Raji (cell line): Measurements from ENCODE around the gene CHST15.

ENCODE experiments used
- POLR2A ChIP-seq: IDR thresholded peaks from 2 replicates; pipeline ENCODE4 v1.6.1; 2011; ENCODE audit warnings: low read depth, low read length, control low read depth; ENCODE audit not compliant: insufficient read depth

Gene CHST15

DNA sequence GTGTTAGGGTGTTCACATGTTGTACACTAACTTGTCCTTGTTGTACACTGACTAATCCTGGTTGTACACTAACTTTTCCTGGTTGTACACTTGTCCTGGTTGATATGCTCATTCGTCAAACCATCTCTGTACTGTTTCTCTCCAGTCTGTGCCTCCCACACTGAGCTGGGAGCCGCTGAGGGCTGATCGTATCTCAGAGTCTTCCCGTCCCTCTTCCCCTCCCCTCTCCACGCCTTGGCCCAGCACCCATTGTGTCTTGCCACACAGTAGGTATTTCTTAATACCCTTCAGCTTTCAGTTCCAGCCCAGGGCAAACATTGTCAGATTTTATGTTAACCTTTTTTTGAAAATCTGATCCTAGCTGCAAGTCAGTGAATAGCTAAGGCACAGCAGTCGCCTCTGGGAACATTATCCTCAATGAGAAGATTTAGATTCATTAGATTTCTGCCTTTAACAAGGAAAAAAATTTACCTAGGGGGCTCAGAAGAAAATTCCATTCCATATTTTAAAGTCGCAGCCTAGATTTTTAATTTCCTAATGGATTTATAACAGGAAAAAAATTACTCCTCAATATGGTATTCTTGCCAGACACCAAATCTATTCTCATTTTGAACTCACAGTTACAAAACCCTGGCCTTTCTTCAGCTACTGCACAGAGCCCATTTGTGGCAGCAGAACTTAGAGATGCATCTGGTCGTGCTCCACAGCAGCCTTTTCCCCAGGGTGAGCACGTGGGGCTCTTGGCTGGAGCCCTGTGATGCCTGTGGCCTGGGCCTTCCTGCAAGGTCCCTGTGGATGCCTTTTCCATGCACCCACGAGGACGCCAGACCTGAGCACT lies 33.0 kb upstream of the CHST15 start:
- TF ChIP-seq POLR2A = no peak

DNA sequence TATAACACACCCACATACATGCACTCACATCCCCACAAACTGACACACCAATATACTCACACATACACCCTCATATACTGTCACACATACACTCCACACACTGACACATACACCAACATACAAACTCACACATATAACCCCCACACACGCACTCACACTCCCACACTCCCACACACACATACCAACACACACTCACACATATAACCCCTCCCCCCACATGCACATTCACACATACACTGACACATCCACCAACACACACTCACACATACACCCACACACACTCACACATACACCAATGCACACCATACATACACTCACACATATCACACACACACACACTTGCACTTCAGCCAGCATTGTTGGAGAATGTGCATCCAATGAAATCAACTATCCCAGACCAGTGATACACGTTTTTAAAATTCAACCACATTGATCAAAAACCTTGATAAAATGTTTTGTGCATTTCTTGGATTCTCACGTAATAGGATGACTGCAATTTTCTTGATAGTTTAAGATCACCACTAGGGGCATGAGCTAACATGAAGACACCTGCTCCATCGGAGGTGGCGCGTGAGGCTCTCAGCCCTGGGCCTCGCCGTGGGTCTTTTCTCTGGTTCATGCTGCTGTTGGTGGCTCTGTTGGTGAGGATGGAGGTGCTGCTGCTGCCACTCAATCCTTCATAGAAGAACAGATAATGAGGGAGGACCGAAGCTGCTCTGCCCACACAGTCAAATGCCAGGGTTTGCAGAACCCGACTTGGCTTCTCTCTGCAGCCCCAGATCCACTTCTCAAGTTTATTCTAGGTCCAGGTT lies 32.1 kb upstream of the CHST15 start:
- TF ChIP-seq POLR2A = no peak

- no peak for TF ChIP-seq POLR2A
Measured at GRCh38 chr10:124124769-124125161, 31.4 kb upstream of the CHST15 start.

- no peak for TF ChIP-seq POLR2A
Measured at GRCh38 chr10:124124123-124124768, 30.8 kb upstream of the CHST15 start.

GRCh38 chr10:124123156-124123555 lies 29.8 kb upstream of the CHST15 start:
- no peak for TF ChIP-seq POLR2A

DNA sequence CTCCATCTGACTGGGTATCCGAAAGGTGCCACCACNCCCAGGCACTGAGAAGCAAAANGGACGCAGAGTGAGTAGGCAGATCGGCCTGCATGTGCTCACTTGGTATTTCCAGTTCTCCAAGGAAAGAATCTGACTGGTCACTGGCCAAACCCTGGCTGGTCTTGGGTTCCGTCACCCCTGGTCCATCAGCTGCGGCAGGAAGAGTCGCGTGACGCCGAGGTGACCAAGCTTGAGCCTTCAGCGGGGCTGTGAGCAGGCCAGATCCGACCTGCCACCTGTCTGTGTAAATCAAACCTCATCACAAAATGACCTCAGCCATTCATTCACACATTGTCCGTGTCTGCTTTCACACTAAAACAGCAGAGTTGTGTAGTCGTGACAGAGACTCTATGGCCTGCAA lies 28.8 kb upstream of the CHST15 start:
- TF ChIP-seq POLR2A = no peak

DNA sequence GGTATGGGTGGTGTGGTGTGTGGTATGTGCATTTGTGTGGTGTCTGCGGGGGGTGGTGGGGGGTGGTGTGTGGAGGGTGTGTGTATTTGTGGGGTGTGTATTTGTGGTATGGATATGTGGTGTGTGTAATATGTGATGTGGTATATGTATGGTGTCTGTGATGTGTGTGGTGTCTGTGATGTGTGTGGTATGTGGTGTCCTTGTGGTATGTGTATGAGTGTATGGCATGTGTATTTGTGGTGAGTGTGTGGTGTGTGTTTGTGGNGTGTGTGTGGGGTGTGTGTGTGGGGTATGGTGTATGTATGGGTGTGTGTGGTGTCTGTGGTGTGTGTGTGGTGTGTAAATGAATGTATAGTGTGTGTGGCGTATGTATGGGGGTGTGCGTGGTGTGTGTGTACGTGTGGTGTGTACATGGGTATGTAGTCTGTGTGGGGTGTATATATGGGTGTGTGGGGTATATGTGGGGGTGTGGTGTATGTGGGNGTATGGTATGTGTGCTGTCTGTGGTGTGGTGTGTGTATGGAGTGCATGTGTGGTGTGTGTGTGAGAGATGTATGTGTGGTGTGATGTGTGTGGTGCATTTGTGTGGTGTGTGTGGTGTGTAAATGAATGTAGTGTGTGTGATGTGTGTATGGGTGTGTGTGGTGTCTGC lies 27.1 kb upstream of the CHST15 start:
- no peak for TF ChIP-seq POLR2A

- TF ChIP-seq POLR2A = no peak
Measured at GRCh38 chr10:124119946-124120345, 26.5 kb upstream of the CHST15 start.

- TF ChIP-seq POLR2A = no peak
Measured at GRCh38 chr10:124119216-124119615, 25.8 kb upstream of the CHST15 start.

- TF ChIP-seq POLR2A = no peak
Measured at GRCh38 chr10:124117833-124118232, 24.4 kb upstream of the CHST15 start.

GRCh38 chr10:124117511-124117785 lies 24.1 kb upstream of the CHST15 start:
- no peak for TF ChIP-seq POLR2A

DNA sequence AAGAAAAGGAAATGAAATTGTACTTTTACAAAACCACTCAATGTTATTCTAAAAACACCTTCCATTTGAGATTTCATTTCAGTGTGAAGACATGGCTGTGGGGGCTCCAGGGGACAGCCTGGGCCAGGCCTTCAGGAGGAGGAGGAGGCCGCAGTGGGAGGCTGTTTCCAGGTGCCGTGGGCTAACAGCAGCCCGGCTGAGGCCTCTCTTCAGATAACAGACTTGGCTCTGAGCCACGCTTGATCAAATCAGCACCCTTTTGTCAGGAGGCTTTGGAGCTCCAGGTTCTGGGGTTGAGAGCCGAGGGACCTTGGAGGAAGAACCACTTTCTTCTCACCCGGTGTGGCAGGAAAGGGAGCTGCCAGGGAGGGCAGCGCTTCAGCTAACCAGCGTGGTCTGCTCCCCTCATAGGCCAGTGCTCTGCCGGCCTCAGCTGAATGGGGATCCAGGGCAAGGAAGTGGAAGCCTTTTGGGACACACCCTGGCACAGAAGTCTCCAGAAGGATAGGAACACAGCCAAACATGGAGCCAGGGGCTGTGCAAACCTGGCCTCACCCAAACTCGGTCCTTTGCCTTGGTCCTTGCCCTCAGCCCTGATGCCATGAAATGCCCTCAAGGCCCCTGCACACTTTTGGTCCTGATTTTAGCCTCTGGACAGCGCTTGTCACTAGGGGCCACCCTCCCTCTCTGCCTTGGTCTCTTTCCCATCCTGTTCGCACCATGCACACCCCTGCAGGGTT lies 23.5 kb upstream of the CHST15 start:
- no peak for TF ChIP-seq POLR2A

GRCh38 chr10:124114696-124115095 lies 21.3 kb upstream of the CHST15 start:
- TF ChIP-seq POLR2A = no peak

- no peak for TF ChIP-seq POLR2A
Measured at GRCh38 chr10:124112891-124113580, 19.6 kb upstream of the CHST15 start.
